AG04449 (cell line): ENCODE measurements around the gene CDK6.

ENCODE experiments used
- CTCF ChIA-PET: fragments of 350-600 bp; formaldehyde crosslinking; extraction: SDS; loops from one replicate; lab custom pipeline; 2021; ENCODE audit warnings: antibody characterized with exemption; lab: Yijun Ruan, JAX
- POLR2A ChIA-PET: fragments of 400-600, 350-600 bp; formaldehyde crosslinking; extraction: SDS; loops from one replicate; lab custom pipeline; 2020; ENCODE audit warnings: antibody characterized with exemption, inconsistent platforms; lab: Yijun Ruan, JAX
- DNase-seq: peaks from one replicate; pipeline ENCODE4 v3.0.0-alpha.2; 2010; ENCODE audit warnings: low read depth, low spot score
- H3K4me3 ChIP-seq: 2 replicates; pipeline ENCODE4 v1.5.1; 2011; ENCODE audit warnings: low read depth, mild to moderate bottlenecking, control low read depth, low read length
- CTCF ChIP-seq: IDR thresholded peaks from one replicate; pipeline ENCODE4 v1.5.1; 2011; ENCODE audit warnings: mild to moderate bottlenecking, moderate library complexity, low read length, control low read depth, inconsistent platforms; ENCODE audit not compliant: insufficient read depth; ENCODE audit errors: missing control alignments

Gene CDK6

DNA sequence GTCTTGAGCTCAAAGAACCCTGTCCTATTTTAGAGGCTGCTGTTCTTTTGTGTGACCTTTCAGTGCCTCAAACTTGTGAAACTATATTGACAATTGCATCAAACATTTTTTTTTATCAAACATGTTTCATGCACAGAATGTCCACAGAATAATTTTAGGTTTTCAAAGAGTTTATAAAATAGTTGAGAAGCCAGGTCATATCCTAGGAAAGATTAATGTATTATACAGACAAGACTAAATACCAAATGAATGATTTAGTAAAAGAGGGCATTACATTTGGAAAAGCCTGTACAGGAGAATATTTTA lies 67.0 kb downstream of the CDK6 start:
- ChIA-PET CTCF (interaction anchor here (1.5 kb wide), 1 partner anchor 63 kb away, joined by 3 read pairs; no protein-coding TSS in a partner anchor), POLR2A (no interaction called here)
- no peak overlapping the region for H3K4me3 ChIP-seq

GRCh38 chr7:92768501-92769393 lies 67.6 kb downstream of the CDK6 start:
- no peak overlapping the region for H3K4me3 ChIP-seq
- no peak for TF ChIP-seq CTCF
- POLR2A ChIA-PET = no interaction called here
- CTCF ChIA-PET = interaction anchor here (1.5 kb wide), 2 partner anchors 15 to 63 kb away, joined by 3 to 4 read pairs; no protein-coding TSS in a partner anchor
- DNase-seq = no peak

More for the DNA sequence above, 67.0 kb downstream of the CDK6 start:
- no peak for DNase-seq
- no peak for TF ChIP-seq CTCF

DNA sequence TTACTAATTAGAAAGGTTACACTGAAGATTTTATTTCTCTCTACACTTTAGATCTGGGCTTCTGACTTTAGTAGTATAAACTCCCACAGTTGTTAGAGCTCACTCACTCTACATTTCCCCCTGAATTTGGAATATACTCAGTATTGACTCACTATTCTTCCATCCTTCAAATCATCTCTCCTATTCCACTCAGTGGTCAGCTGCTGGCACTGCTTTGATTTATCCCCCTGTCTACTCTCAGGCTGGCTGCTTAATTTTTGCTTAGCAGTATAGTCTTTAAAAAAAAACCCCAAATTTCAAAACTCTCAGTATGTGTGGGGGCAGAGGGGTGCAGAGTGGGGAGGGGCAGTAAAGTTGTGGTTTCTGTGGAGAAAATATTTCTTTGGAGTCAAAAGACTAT lies 68.9 kb downstream of the CDK6 start:
- no peak for TF ChIP-seq CTCF
- CTCF ChIA-PET = interaction anchor here (1.0 to 1.5 kb wide), 2 partner anchors 13 to 38 kb away, joined by 3 to 4 read pairs; no protein-coding TSS in a partner anchor
- no peak overlapping the region for H3K4me3 ChIP-seq
- POLR2A ChIA-PET = interaction anchor here (1.0 to 1.2 kb wide), 3 partner anchors 16 to 69 kb away, joined by 3 to 4 read pairs (median 3); no protein-coding TSS in a partner anchor
- DNase-seq = no peak

DNA sequence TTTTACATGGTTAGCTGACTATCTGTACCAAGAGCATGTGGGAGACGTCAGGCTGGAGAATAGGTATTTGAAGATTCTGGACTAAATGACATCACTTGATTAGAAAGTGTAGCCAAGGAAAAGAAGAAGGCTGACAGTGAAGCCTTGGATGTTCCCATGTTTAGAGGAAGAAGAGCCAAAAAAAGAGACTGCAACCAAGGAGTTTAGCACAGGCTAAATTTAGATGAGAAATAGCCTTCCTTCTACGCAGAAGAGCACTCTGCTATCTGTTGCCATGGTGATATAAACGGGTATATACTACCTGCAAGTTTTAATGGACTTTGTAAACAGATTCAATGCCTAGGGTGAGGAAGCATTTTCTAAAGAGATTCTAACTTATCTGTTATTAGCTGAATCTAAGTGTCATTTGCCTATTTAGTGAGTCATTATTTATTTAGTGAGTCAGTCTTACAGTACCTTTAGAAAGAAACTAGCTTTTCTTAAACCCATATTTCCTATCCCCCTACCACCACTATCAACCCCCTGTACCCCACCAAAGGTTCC lies 69.8 kb downstream of the CDK6 start:
- TF ChIP-seq CTCF = no peak
- DNase-seq = no peak
- CTCF ChIA-PET = interaction anchor here (1.0 to 2.5 kb wide), 2 partner anchors 12 to 39 kb away, joined by 3 to 6 read pairs; no protein-coding TSS in a partner anchor
- POLR2A ChIA-PET = interaction anchor here (1.0 to 2.0 kb wide), 5 partner anchors 17 to 70 kb away, joined by 3 to 6 read pairs (median 3); no protein-coding TSS in a partner anchor
- H3K4me3 ChIP-seq = no peak overlapping the region

DNA sequence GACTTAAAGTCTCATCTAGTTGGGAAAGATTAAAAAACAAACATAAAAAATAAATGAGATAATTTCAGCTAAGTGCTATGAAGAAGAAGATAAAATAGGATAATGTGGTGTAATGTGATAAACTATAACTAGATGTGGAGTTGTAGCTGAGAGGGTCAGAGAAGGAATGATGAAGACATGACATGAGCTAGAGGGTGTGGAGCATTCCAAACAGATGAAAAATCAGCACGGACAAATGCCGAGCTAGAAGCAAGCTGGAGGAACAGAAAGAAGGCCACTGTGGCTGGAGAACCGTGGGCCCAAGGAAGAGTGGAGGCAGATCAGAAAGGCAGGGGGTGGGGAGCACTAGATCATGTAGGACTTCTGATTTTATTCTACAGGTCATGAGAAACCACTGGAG lies 70.6 kb downstream of the CDK6 start:
- no peak for DNase-seq
- CTCF ChIA-PET = interaction anchor here (0.9 to 2.5 kb wide), 3 partner anchors 11 to 67 kb away, joined by 3 to 6 read pairs (median 6); no protein-coding TSS in a partner anchor

More for the DNA sequence above, 70.6 kb downstream of the CDK6 start:
- POLR2A ChIA-PET = interaction anchor here (2.0 kb wide), 1 partner anchor 70 kb away, joined by 6 read pairs; no protein-coding TSS in a partner anchor
- no peak overlapping the region for H3K4me3 ChIP-seq
- TF ChIP-seq CTCF = no peak
